HuH-7.5 (cell line): ENCODE data around the gene NUS1.
A peak's percentile ranks its signal among the peaks of the same experiment; 100 is the strongest.
"Not testable (repeated sequence)": the region's sequence is repeated elsewhere in the genome, so short reads cannot be mapped to it uniquely, and the experiment has no call there.

ENCODE experiments used
- DNase-seq: peaks from one replicate; pipeline ENCODE4 v3.0.0; 2011; ENCODE audit warnings: low spot score

The NUS1 gene

DNA sequence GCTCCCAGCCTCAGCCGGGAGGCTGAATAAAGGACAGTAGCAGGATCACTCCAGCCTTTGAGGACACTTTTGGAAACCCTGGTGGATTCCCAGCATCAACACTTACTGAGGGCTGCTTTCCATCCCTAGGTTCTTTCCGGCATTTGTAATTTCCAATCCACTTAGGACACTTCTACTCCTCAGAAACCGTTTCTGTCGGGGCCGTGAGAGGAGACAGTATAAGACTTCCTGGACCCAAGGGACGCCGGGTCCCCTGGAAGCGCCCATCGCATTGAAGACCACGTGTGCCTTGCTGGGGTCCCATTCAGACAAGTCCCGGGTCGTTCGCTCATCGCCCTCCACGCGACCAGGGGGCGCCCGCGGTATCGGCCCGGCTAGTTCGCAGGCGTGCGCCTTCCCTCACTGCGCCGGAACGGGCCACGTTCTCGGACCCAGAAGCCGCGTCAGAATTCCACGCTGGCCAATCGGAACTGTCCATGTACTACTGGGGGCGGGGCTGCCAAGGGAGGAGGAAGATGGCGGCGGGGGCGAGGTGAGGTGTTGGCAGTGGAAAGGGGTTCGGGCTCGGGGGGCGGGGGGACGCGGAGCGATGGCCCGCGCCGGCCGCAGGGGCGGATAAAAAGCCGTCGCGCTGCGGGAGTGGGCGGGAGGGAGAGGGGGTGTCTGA lies at the start of gene NUS1:
NUS1 (plus strand) TSS at position 479 of the 667 bp plus-strand sequence. CDS start 202 bp downstream, outside the sequence.
- DNase-seq, result peak; percentile 88

DNA sequence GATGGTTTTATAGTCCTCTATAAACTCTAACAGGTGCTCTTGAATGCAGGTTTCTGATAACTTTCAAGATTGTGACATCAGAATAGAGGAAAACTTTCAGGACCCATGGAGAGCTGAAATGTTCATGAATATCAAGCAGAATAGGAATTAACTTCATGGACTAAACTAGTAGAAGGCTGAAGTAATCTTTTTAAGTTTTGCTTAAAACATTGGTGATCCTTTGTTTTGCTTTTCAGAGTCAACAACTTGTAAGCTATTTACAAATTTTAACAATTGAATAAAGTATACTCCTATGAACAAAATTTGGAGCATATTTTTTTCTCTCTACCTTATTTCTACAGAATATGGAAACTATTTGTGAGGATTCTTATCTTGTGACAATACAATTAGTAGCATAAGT lies 47.7 kb upstream of the NUS1 start:
- DNase-seq, result no peak

DNA sequence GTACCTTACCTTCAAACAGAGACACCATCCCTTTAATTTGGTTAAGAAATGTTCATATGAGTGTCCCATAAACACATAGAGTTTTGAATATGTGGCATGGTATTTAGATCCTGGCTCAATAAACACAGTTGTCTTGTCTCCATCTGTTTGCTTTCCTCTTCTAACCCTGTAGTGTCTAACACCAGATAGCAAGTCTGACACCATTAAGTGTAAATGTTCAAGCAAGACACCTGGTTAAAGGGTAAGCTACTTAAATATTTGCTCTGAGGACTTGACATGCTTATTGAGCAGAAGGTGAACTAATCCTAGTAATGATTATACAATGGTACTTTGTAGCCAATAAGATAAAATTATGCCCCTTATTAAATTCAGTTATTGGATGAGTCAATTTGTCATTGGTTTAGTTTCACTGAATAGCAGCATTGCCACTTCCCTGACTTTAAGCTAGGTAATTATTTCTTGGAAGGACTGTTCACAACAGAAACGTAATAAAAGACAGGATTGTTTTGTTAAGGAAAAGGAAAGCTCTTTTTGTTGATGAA lies 46.1 kb upstream of the NUS1 start:
- DNase-seq, result no peak

DNA sequence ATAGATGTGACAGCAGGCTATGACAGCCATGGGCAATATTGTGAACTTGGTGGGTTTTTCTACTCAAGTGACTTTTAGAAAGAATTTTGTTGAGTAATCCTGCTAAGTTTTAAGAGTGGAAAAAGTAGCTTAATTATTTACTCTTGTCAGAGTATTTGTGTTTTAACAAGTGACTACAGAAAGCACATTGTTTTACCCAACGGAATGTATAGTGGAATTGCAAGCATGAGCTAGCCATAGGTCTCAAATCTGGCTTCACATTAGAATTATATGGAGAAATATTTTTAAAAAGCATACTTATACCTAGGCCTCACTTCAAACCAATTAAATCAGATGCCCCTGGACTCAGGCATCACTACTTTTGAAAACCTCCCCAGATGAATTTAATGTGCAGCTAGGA lies 37.5 kb upstream of the NUS1 start:
- no peak for DNase-seq

DNA sequence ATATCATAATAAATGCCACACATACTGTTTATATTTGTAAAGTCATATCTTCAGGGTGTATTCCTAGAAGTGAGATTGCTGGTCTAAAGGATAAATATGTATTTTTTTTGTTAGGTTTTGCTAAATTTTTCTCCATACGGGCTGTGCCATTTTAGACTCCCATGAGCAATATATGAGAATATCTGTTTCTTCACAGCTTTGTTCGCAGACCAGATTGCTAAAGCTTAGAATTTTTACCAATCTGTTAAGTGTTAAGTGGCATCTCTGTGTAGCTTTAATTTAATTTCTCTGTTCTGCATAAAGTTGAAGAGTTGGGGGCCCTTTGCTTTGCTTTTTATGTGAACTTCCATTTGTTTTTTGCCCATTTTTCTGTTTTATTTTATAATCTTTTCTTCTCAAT lies 32.3 kb upstream of the NUS1 start:
- DNase-seq, result no peak

DNA sequence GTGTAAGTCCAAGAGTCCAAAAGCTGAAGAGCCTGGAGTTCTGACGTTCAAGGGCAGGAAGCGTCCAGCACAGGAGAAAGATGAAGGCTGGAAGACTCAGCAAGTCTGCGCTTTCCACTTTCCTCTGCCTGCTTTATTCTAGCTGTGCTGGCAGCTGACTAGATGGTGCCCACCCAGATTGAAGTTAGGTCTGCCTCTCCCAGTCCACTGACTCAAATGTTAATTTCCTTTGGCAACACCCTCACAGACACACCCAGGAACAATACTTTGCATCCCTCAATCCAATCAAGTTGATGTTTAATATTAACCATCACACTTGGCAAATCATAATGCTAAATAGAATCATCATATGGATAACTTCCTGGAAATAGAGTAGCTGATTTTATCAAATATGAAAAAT lies 23.3 kb upstream of the NUS1 start:
- not testable (repeated sequence) for DNase-seq

DNA sequence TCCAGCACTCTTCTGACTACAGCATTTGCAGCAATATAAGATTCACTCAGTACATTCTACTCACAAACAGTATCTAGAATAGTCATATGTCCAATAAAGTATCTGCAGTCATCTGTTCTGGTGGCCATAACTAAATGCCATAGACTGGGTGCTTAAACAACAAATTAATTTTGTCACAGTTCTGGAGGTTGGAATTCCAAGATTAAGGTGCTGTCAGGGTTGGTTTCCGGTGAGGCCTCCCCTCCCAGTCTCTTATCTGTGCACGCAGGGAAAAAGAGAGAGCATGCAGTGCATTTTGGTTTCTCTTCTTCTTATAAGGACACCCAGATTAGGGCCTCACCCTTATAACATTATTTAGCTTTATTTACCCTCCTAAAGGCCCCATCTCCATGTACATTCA lies 21.3 kb upstream of the NUS1 start:
- no peak for DNase-seq

DNA sequence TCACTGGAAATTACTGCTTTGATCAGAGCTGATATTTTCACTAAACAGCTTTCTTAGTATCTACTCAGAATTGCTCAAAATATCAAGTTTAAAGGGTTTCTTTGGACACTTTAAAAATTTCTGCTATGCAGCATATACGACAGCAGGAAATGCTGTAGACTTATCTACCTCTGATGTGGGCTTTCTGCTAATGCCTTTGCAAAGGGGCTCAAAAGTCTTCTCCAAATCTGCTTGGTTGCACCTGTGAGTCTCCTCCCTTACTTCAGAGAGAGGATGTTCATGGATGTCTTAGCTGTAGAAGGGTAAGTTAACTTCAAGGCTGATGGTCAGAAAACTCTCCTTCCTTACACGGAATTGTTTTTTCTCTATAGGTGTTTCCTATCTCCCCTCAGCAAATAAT lies 19.9 kb upstream of the NUS1 start:
- no peak for DNase-seq

DNA sequence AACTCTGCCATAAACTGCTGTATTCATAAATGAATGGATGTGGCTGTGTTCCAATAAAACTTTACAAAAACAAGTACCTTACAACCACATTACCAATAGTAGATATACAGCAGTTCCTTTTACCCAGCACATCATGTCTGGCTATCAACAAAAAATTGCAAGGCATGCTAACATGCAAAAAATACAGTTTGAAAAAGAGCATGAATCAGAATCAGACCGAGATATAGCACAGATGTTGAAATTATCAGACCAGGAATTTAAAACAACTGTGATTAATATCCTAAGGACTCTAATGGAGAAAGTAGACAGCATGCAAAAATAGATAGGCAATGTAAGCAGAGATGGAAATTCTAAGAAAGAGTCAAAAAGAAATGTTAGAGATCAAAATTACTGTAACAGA lies 8.4 kb upstream of the NUS1 start:
- no peak for DNase-seq

DNA sequence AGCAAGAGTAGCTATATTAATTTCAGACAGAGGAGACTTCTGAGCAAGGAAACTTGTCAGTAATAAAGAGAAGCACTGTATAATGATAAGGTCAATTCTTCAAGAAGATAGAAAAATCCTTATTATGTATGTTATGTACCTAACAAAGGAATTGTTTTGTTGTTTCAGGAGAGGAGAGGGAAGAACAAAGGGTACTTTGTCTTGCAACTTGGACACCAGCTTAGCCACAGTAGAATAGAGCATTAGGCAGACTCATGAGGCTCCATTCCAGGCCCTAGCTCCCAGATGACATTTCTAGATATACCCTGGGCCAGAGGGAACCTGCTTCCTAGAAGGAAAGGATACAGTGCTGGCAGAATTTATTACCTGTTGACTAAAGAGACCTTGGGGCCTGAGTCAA lies 6.5 kb upstream of the NUS1 start:
- no peak for DNase-seq

DNA sequence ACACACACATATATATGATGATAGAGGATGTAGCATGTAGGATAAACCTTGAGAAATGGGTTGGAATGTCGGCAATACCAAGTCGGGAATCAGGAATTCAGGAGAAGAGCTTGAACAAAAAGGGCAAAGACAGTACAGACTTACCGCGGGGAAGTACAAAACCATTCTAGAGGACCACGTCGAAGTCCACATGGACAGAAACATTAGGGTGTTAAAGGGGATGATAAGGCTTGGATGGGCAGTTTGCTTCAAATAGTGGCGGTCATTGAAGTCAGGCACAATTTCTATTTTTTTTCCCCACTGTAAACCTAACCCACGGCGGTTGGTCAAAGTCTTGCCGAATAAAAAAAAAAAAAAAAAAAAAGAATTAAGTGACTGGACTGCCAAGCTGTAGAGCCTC lies 766 bp upstream of the NUS1 start:
- no peak for DNase-seq

DNA sequence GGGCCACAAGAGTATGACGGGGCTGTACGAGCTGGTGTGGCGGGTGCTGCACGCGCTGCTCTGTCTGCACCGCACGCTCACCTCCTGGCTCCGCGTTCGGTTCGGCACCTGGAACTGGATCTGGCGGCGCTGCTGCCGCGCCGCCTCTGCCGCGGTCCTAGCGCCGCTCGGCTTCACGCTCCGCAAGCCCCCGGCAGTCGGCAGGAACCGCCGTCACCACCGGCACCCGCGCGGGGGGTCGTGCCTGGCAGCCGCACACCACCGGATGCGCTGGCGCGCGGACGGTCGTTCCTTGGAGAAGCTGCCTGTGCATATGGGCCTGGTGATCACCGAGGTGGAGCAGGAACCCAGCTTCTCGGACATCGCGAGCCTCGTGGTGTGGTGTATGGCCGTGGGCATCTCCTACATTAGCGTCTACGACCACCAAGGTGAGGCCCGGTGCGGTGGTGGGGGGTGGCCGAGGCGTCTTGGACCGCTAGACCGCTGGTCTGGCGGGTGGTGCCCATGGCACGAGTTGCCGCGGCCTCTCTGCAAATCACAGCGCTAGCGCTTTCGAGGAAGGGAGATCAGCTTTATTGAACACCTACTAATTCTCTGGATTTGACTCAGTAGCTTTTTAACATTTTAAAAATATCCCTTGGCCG lies 511 bp downstream of the NUS1 start:
- not testable (repeated sequence) for DNase-seq

DNA sequence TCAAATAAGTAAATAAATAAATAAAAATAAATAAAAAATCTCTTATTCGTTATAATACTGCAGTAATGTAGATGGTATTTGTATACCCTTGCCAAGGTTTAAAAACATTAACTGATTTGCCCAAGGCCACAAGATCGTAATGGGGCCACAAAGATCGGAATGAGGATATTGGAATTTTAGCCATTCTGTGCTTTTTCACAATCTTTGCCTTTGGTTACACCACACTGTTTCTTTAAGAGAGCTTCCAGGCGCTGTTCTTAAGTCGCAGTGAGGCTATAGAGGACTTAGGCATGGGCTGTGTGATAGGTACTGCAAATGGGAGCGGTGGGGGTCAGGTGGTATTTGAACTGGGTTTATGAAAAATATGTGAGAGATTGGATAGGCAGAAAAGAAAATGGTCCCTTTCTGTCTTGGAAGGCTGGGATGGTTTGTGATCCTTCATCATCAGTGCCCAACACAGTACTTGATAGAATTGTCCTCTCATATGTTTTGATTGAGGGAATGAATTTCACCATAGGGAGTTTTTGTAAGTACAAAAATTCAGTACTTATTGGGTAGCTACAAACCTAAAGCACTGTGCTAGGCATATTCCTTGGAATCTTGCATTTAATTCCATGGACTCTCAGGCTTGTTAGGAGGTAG lies 1.4 kb downstream of the NUS1 start:
- DNase-seq, result no peak

DNA sequence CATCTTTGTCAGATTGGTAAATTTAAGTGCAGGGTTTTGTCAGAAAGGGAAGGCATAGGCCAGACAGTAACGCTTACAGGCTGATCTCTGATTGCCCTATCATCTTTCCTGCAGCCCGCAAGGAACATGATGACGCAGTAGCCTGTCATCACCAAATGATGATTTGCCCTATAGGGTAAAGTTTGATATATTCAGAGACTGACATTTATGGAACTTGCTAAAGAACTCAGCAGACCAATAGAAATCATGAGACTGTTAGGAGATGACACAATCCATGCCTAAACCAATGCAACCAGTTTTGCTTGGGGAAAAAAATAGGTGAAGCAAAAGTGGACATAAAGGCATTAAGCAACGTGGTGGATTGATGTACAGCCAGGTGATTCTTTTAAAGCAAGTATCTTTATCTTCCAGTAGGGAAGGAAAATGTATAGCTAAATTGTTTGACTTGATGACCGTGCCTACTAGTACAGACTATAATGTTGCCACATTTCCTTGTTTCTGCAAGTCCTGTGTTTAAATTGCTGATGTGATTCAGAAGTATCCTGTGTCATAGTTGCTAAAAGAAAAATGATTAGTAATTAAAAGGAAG lies 2.4 kb downstream of the NUS1 start:
- DNase-seq, result no peak

DNA sequence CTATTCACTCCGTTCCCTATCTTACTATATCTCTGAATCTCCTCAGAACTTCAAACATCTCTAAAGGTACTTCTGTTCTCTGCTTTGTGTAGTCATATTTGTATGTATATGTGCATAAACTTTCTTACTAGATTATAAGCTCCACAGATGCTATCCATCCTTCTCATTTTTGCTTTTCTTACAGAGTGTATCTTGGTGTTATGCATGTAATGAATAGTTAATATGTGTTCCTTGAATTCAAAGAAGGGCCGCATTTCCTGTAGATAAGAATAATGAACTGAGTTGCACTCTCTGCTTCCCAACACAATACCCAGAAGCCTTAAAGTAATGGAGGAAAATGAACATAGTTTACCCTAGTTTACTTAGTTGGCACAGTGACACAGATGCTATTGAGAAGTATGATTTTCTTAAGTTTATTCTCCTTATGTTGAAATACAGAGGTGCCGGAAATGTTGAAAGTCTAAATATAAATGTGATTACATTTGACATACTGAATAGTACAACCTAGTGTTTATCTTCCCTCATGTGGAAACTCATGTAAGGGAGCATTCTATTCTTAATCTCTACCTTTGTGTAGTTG lies 6.0 kb downstream of the NUS1 start:
- no peak for DNase-seq

DNA sequence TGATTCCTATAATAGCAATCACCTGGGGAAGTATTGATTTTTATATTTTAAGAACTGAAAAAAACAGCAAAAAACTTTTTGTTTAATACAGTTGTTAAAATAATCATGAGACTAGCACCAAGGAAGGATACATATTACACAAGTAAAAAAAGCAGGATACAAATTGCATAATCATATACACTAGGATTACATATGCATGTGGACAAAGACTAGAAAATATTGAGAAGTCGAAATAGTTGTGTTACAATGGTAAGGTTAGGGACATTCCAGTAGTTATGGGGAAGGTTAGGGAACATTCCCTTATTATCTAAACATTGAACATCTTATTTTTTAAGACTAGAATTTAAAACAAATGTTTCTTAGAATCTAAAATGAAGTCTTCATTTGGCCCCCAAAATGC lies 9.5 kb downstream of the NUS1 start:
- DNase-seq, result no peak

DNA sequence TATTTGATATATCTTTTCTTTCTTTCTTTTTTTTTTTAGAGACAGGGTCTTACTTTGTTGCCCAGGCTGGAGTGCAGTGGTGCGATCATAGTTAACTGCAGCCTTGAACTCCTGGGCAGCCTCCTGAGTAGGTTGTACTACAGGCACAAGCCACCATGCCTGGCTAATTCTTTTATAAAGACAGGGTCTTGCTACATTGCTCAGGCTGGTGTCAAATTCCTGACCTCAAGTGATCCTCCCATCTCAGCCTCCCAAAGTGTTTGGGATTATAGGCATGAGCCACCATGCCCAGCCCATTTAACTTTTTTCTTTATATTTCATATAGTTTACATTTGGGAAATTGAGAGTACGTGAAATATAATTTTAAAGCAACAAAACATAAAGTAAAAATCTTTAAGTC lies 10.1 kb downstream of the NUS1 start:
- no peak for DNase-seq

DNA sequence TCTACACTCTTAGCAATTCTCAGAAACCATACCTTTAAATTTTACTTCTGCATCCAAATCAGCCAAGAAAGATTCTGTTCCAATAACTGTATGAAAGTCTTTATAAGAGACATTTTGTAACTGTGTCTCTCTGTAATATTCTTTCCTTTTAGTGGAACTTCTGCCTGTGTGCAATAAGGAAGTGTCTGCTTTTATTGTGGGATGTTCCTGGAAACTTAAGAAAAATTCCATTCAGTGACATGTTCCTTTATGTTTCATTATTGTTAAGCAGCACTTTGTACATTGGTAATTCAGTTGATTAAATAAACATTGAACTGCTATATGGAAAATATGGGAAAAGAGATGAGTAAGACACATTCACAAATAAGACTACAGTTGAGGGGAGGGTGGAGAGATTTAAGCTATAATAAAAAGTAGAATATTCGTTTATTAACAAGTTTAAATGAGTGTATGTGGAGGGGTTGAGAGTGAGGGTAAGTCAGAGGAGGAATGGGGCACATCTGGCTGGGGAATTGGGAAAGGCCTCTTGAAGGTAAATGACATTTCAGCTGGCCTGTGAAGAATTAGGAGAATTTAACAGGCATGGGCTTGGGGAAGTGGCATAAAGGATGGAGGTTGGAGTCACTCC lies 11.9 kb downstream of the NUS1 start:
- DNase-seq, result no peak

DNA sequence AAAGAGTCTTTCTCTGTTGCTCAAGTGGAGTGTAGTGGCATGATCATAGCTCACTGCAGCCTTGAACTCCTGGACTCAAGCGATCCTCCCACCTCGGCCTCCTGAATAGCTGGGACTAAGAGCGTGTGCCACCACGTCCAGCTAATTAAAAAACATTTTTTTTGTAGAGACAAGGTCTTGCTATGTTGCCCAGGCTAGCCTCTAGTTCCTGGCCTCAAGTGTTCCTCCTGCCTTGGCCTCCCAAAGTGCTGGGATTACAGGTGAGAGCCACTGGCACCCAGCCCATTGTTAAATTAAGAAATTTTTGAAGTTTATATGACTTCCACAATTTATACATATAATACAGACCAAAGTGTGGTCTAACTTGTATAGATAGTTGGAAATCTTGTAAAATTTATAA lies 14.3 kb downstream of the NUS1 start:
- not testable (repeated sequence) for DNase-seq

DNA sequence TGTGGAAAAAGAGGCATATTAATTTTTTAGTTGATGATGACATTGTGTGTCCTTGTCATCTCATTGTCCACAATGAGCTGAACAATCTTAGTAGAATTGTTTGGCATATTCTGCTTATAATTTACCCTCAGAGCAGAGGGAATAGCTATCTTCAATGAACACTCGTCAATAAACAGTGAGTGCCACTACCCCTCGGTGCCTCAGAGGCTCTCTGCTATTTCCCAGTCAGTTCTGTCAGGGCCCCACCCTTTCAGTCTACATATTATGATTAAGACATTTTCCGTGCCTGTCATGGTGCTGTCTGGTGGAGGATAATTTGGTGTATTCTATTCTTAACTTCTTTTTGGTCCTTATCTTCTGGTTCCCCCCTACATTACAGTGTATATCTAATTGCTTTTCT lies 31.2 kb downstream of the NUS1 start:
- no peak for DNase-seq

DNA sequence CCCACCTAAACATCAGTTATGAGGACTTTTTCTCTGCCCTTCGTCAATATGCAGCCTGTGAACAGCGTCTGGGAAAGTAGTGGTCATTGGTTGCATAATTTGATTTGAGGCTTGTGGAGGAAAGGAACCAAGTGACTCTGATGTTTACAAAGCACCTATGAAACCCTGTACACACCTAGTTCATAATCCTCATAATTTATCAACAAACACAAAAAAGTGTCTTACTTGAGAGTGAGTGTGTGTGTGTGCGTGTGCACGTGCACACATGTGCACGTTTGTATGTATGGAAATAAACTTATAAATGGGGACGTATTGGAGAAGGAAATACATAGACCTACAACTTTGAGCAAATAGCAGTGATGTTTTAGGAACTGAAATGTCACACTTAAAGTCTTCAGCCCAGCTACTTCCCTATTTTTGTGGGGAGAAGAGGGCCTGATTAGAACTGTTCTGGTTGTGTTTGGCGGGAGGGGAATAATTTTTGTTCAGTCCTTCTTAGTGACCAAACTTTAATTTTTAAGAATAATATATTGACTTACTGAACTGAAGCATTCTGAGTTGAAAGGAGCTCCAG lies 31.8 kb downstream of the NUS1 start:
- DNase-seq, result not testable (repeated sequence)

DNA sequence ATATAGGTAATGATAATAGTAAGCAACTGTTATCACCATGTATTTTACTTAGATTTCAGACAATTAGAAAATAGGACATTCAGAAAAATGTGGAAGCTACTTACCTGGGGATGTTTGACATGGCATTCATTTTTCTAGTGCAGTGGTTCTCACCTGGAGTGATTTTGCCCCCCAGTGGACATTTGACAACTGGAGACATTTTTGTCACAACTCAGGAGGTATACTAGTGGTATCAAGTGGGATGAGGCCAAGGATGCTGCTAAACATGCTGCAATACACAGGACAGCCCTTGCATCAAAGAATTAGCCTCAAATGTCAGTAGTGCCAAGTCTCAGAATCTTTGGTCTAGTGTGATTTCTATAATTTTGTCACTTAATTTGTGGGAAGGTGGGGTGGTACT lies 36.1 kb downstream of the NUS1 start:
- no peak for DNase-seq
